ENCODE results near the gene AGK.

DNA sequence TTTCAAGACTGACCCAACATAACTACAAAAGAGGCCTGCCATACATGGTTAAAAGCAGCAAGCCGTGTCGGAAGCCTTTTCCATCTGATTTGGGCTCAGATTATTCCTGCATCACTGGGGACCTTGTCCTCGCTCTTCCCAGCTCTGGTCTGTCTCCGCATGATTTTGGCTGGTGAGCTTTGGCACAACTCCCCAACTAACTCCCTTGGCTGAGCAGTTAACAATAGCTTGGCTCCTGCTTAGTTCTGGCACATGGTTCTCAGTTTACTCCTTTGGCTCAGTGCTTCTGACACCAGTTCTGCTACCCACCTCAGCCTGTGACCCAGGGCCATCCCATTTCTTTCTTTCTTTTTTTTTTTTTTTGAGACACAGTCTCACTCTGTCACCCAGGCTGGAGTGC is 17.0 kb downstream of the AGK start:
- TF ChIP-seq POLR2A (IDR thresholded peaks at IDR 0.05) (no peak), POLR2AphosphoS5 (IDR thresholded peaks at IDR 0.05) (no peak), EP300 (IDR thresholded peaks at IDR 0.05) (no peak)
- TF ChIP-seq, protein P1, sequence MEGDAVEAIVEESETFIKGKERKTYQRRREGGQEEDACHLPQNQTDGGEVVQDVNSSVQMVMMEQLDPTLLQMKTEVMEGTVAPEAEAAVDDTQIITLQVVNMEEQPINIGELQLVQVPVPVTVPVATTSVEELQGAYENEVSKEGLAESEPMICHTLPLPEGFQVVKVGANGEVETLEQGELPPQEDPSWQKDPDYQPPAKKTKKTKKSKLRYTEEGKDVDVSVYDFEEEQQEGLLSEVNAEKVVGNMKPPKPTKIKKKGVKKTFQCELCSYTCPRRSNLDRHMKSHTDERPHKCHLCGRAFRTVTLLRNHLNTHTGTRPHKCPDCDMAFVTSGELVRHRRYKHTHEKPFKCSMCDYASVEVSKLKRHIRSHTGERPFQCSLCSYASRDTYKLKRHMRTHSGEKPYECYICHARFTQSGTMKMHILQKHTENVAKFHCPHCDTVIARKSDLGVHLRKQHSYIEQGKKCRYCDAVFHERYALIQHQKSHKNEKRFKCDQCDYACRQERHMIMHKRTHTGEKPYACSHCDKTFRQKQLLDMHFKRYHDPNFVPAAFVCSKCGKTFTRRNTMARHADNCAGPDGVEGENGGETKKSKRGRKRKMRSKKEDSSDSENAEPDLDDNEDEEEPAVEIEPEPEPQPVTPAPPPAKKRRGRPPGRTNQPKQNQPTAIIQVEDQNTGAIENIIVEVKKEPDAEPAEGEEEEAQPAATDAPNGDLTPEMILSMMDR (IDR thresholded peaks at IDR 0.05) = no peak
